ENCODE data around the gene PRAMEF9. TPM values are rescaled to one million over a fixed set of nuclear protein-coding genes. Genes with fewer than 3 reads are reported as not detected.
"Not testable (repeated sequence)": the region's sequence is repeated elsewhere in the genome, so short reads cannot be mapped to it uniquely, and the experiment has no call there.

PRAMEF9 gene
- not detected for total RNA-seq

- H3K27me3 Mint-ChIP-seq; H3K4me1 Mint-ChIP-seq (ENCODE audit: low read depth); H3K4me3 Mint-ChIP-seq; H3K9me3 Mint-ChIP-seq; DNase-seq; intact Hi-C loops (cut with micrococcal nuclease); POLR2A ChIA-PET; H3K27ac Mint-ChIP-seq; CTCF ChIA-PET; H3K36me3 Mint-ChIP-seq: not testable (repeated sequence)
Measured at GRCh38 chr1:13171548-13171947, at the start of gene PRAMEF9. PRAMEF9 (plus strand) TSS chr1:13171848; CDS start chr1:13175281, 3,433 bp downstream.

- DNase-seq; H3K27ac Mint-ChIP-seq; POLR2A ChIA-PET; H3K36me3 Mint-ChIP-seq; CTCF ChIA-PET; H3K9me3 Mint-ChIP-seq; H3K4me3 Mint-ChIP-seq; intact Hi-C loops (cut with micrococcal nuclease); H3K27me3 Mint-ChIP-seq; H3K4me1 Mint-ChIP-seq (ENCODE audit: low read depth): not testable (repeated sequence)
Measured at GRCh38 chr1:13155909-13156308, 15.7 kb upstream of the PRAMEF9 start, which contains the start of gene PRAMEF26. PRAMEF26 (minus strand) TSS chr1:13156009; CDS start chr1:13153095, 2,914 bp downstream.

- H3K27me3 Mint-ChIP-seq; POLR2A ChIA-PET; H3K27ac Mint-ChIP-seq; H3K4me3 Mint-ChIP-seq; H3K36me3 Mint-ChIP-seq; DNase-seq; CTCF ChIA-PET; intact Hi-C loops (cut with micrococcal nuclease); H3K9me3 Mint-ChIP-seq; H3K4me1 Mint-ChIP-seq (ENCODE audit: low read depth): not testable (repeated sequence)
Measured at GRCh38 chr1:13165531-13165930, 6.1 kb upstream of the PRAMEF9 start, which contains the start of gene HNRNPCL4. HNRNPCL4 (minus strand) TSS chr1:13165631; CDS start chr1:13165467, 164 bp downstream.

GRCh38 chr1:13201309-13201708, 29.7 kb downstream of the PRAMEF9 start, which contains the start of gene PRAMEF13:
PRAMEF13 (minus strand) TSS chr1:13201409; CDS start chr1:13199589, 1,820 bp downstream.
- H3K36me3 Mint-ChIP-seq; intact Hi-C loops (cut with micrococcal nuclease); H3K27me3 Mint-ChIP-seq; H3K4me1 Mint-ChIP-seq (ENCODE audit: low read depth); DNase-seq; POLR2A ChIA-PET; CTCF ChIA-PET; H3K27ac Mint-ChIP-seq; H3K9me3 Mint-ChIP-seq; H3K4me3 Mint-ChIP-seq: not testable (repeated sequence)

- H3K27me3 Mint-ChIP-seq; H3K4me1 Mint-ChIP-seq (ENCODE audit: low read depth); POLR2A ChIA-PET; H3K27ac Mint-ChIP-seq; H3K36me3 Mint-ChIP-seq; intact Hi-C loops (cut with micrococcal nuclease); DNase-seq; H3K9me3 Mint-ChIP-seq; H3K4me3 Mint-ChIP-seq; CTCF ChIA-PET: not testable (repeated sequence)
Measured at GRCh38 chr1:13208712-13209111, 37.1 kb downstream of the PRAMEF9 start.

GRCh38 chr1:13216619-13217018, 45.0 kb downstream of the PRAMEF9 start:
- intact Hi-C loops (cut with micrococcal nuclease); POLR2A ChIA-PET: not testable (repeated sequence)

GRCh38 chr1:13219203-13219602, 47.6 kb downstream of the PRAMEF9 start:
- CTCF ChIA-PET; POLR2A ChIA-PET; H3K27ac Mint-ChIP-seq; H3K9me3 Mint-ChIP-seq; H3K36me3 Mint-ChIP-seq; H3K27me3 Mint-ChIP-seq; DNase-seq; intact Hi-C loops (cut with micrococcal nuclease); H3K4me1 Mint-ChIP-seq (ENCODE audit: low read depth); H3K4me3 Mint-ChIP-seq: not testable (repeated sequence)

More at GRCh38 chr1:13216619-13217018, 45.0 kb downstream of the PRAMEF9 start:
- DNase-seq; H3K36me3 Mint-ChIP-seq; H3K9me3 Mint-ChIP-seq; CTCF ChIA-PET; H3K27ac Mint-ChIP-seq; H3K27me3 Mint-ChIP-seq; H3K4me3 Mint-ChIP-seq; H3K4me1 Mint-ChIP-seq (ENCODE audit: low read depth): not testable (repeated sequence)

GRCh38 chr1:13222788-13223187, 51.1 kb downstream of the PRAMEF9 start:
- H3K27ac Mint-ChIP-seq; DNase-seq; H3K4me3 Mint-ChIP-seq; CTCF ChIA-PET; H3K4me1 Mint-ChIP-seq (ENCODE audit: low read depth); H3K27me3 Mint-ChIP-seq; intact Hi-C loops (cut with micrococcal nuclease); POLR2A ChIA-PET; H3K9me3 Mint-ChIP-seq; H3K36me3 Mint-ChIP-seq: not testable (repeated sequence)

GRCh38 chr1:13224480-13225060, 52.9 kb downstream of the PRAMEF9 start:
- no peak for DNase-seq
- POLR2A ChIA-PET, result no interaction called here
- intact Hi-C loops (cut with micrococcal nuclease), result no loop called here

GRCh38 chr1:13225675-13226204, 54.1 kb downstream of the PRAMEF9 start, which contains the start of gene PRAMEF18:
PRAMEF18 (minus strand) TSS chr1:13226154; CDS start chr1:13226106, 48 bp downstream.
- H3K9me3 Mint-ChIP-seq; CTCF ChIA-PET; intact Hi-C loops (cut with micrococcal nuclease); H3K27ac Mint-ChIP-seq; DNase-seq; POLR2A ChIA-PET; H3K4me3 Mint-ChIP-seq; H3K36me3 Mint-ChIP-seq; H3K27me3 Mint-ChIP-seq; H3K4me1 Mint-ChIP-seq (ENCODE audit: low read depth): not testable (repeated sequence)

More at GRCh38 chr1:13224480-13225060, 52.9 kb downstream of the PRAMEF9 start:
- CTCF ChIA-PET, result no interaction called here
- Mint-ChIP-seq H3K27me3 (peaks cover 7% of the 10 kb centered on the region), H3K4me1 (ENCODE audit: low read depth) (no peaks in the 10 kb centered on the region), H3K27ac (no peak overlapping the region), H3K9me3 (no peaks in the 10 kb centered on the region), H3K36me3 (no peaks in the 10 kb centered on the region), H3K4me3 (no peak overlapping the region)

GRCh38 chr1:13227271-13228055, 55.8 kb downstream of the PRAMEF9 start:
- not testable (repeated sequence) for H3K9me3 Mint-ChIP-seq
- POLR2A ChIA-PET, result interaction anchor here (0.7 kb wide), 1 partner anchor 703 kb away, joined by 3 read pairs; no protein-coding TSS in a partner anchor

GRCh38 chr1:13228343-13228781, 56.7 kb downstream of the PRAMEF9 start:
- Mint-ChIP-seq H3K4me1 (ENCODE audit: low read depth) (no peaks in the 10 kb centered on the region), H3K36me3 (no peaks in the 10 kb centered on the region), H3K4me3 (no peak overlapping the region), H3K9me3 (no peaks in the 10 kb centered on the region), H3K27ac (no peak overlapping the region), H3K27me3 (peaks cover 7% of the 10 kb centered on the region)
- intact Hi-C loops (cut with micrococcal nuclease), result no loop called here
- peak; percentile 52 for DNase-seq
- POLR2A ChIA-PET, result interaction anchor here (0.7 kb wide), 1 partner anchor 704 kb away, joined by 3 read pairs; no protein-coding TSS in a partner anchor
- CTCF ChIA-PET, result no interaction called here

More at GRCh38 chr1:13227271-13228055, 55.8 kb downstream of the PRAMEF9 start:
- H3K4me1 Mint-ChIP-seq (ENCODE audit: low read depth); H3K36me3 Mint-ChIP-seq; intact Hi-C loops (cut with micrococcal nuclease); H3K27me3 Mint-ChIP-seq; DNase-seq; H3K27ac Mint-ChIP-seq; H3K4me3 Mint-ChIP-seq; CTCF ChIA-PET: not testable (repeated sequence)
